ENCODE results near the gene THAP11.
"Not testable (repeated sequence)": the region's sequence is repeated elsewhere in the genome, so short reads cannot be mapped to it uniquely, and the experiment has no call there.

THAP11 gene

GRCh38 chr16:67834242-67834614 lies 7.9 kb upstream of the THAP11 start:
- H3K27ac ChIP-seq (ENCODE audit: low read depth, low read length): no peak overlapping the region
- peak overlapping the region; percentile 40 to 80 for H3K9ac ChIP-seq (ENCODE audit: low read depth in 1 of 2, low read length in 2 of 2)
- H3K4me3 ChIP-seq (ENCODE audit: low read depth in 1 of 2, low read length in 2 of 2): peak overlapping the region; percentile 83 to 87

GRCh38 chr16:67837190-67837589 lies 4.9 kb upstream of the THAP11 start:
- not testable (repeated sequence) for H3K36me3 ChIP-seq (ENCODE audit: control insufficient read depth in 1 of 2, insufficient read depth in 2 of 2, low read length in 2 of 2); H3K27ac ChIP-seq (ENCODE audit: low read depth, low read length); H3K4me3 ChIP-seq (ENCODE audit: low read depth in 1 of 2, low read length in 2 of 2)

More at GRCh38 chr16:67834242-67834614, 7.9 kb upstream of the THAP11 start:
- Histone ChIP-seq H3K9me3 (ENCODE audit: control insufficient read depth in 1 of 2, low read length in 2 of 2) (no peaks in the 10 kb centered on the region), H3K27me3 (ENCODE audit: control insufficient read depth in 1 of 2, insufficient read depth in 2 of 2, low read length in 2 of 2) (no peaks in the 10 kb centered on the region), H3K4me1 (ENCODE audit: control insufficient read depth in 1 of 2, insufficient read depth in 2 of 2, low read length in 2 of 2) (peaks cover 15 to 20% of the 10 kb centered on the region in 2 donors), H3K36me3 (ENCODE audit: control insufficient read depth in 1 of 2, insufficient read depth in 2 of 2, low read length in 2 of 2) (peaks cover 11 to 30% of the 10 kb centered on the region in 2 donors)

GRCh38 chr16:67837811-67838210 lies 4.3 kb upstream of the THAP11 start:
- Histone ChIP-seq H3K9me3 (ENCODE audit: control insufficient read depth in 1 of 2, low read length in 2 of 2) (no peaks in the 10 kb centered on the region), H3K9ac (ENCODE audit: low read depth in 1 of 2, low read length in 2 of 2) (no peak overlapping the region), H3K27ac (ENCODE audit: low read depth, low read length) (no peak overlapping the region), H3K4me1 (ENCODE audit: control insufficient read depth in 1 of 2, insufficient read depth in 2 of 2, low read length in 2 of 2) (peaks cover 9 to 19% of the 10 kb centered on the region in 2 donors), H3K36me3 (ENCODE audit: control insufficient read depth in 1 of 2, insufficient read depth in 2 of 2, low read length in 2 of 2) (no peaks in the 10 kb centered on the region), H3K4me3 (ENCODE audit: low read depth in 1 of 2, low read length in 2 of 2) (no peak overlapping the region), H3K27me3 (ENCODE audit: control insufficient read depth in 1 of 2, insufficient read depth in 2 of 2, low read length in 2 of 2) (no peaks in the 10 kb centered on the region)

More at GRCh38 chr16:67837190-67837589, 4.9 kb upstream of the THAP11 start:
- H3K4me1 ChIP-seq (ENCODE audit: control insufficient read depth in 1 of 2, insufficient read depth in 2 of 2, low read length in 2 of 2): peaks cover 15 to 24% of the 10 kb centered on the region in 2 donors
- not testable (repeated sequence) for H3K9me3 ChIP-seq (ENCODE audit: control insufficient read depth in 1 of 2, low read length in 2 of 2); H3K27me3 ChIP-seq (ENCODE audit: control insufficient read depth in 1 of 2, insufficient read depth in 2 of 2, low read length in 2 of 2); H3K9ac ChIP-seq (ENCODE audit: low read depth in 1 of 2, low read length in 2 of 2)

- Histone ChIP-seq H3K27me3 (ENCODE audit: control insufficient read depth in 1 of 2, insufficient read depth in 2 of 2, low read length in 2 of 2) (no peaks in the 10 kb centered on the region), H3K27ac (ENCODE audit: low read depth, low read length) (no peak overlapping the region), H3K9ac (ENCODE audit: low read depth in 1 of 2, low read length in 2 of 2) (peak overlapping the region; percentile 67 to 91), H3K4me3 (ENCODE audit: low read depth in 1 of 2, low read length in 2 of 2) (peak overlapping the region; percentile 91 to 96), H3K4me1 (ENCODE audit: control insufficient read depth in 1 of 2, insufficient read depth in 2 of 2, low read length in 2 of 2) (peaks cover 31 to 39% of the 10 kb centered on the region in 2 donors), H3K36me3 (ENCODE audit: control insufficient read depth in 1 of 2, insufficient read depth in 2 of 2, low read length in 2 of 2) (no peaks in the 10 kb centered on the region), H3K9me3 (ENCODE audit: control insufficient read depth in 1 of 2, low read length in 2 of 2) (no peaks in the 10 kb centered on the region)
Observed at GRCh38 chr16:67841198-67841815, 813 bp upstream of the THAP11 start.

GRCh38 chr16:67842509-67843342 lies 606 bp downstream of the THAP11 start:
- H3K9me3 ChIP-seq (ENCODE audit: control insufficient read depth in 1 of 2, low read length in 2 of 2): no peaks in the 10 kb centered on the region
- H3K27me3 ChIP-seq (ENCODE audit: control insufficient read depth in 1 of 2, insufficient read depth in 2 of 2, low read length in 2 of 2): no peaks in the 10 kb centered on the region
- H3K36me3 ChIP-seq (ENCODE audit: control insufficient read depth in 1 of 2, insufficient read depth in 2 of 2, low read length in 2 of 2): no peaks in the 10 kb centered on the region
- peak overlapping the region; percentile 91 to 96 for H3K4me3 ChIP-seq (ENCODE audit: low read depth in 1 of 2, low read length in 2 of 2)
- H3K4me1 ChIP-seq (ENCODE audit: control insufficient read depth in 1 of 2, insufficient read depth in 2 of 2, low read length in 2 of 2): peaks cover 33 to 44% of the 10 kb centered on the region in 2 donors
- H3K27ac ChIP-seq (ENCODE audit: low read depth, low read length): peak overlapping the region; percentile 100
- peak overlapping the region; percentile 81 to 91 for H3K9ac ChIP-seq (ENCODE audit: low read depth in 1 of 2, low read length in 2 of 2)

GRCh38 chr16:67843343-67843765 lies 1.2 kb downstream of the THAP11 start:
- no peaks in the 10 kb centered on the region for H3K9me3 ChIP-seq (ENCODE audit: control insufficient read depth in 1 of 2, low read length in 2 of 2)
- H3K4me1 ChIP-seq (ENCODE audit: control insufficient read depth in 1 of 2, insufficient read depth in 2 of 2, low read length in 2 of 2): peaks cover 38 to 50% of the 10 kb centered on the region in 2 donors
- no peaks in the 10 kb centered on the region for H3K27me3 ChIP-seq (ENCODE audit: control insufficient read depth in 1 of 2, insufficient read depth in 2 of 2, low read length in 2 of 2)
- H3K9ac ChIP-seq (ENCODE audit: low read depth in 1 of 2, low read length in 2 of 2): peak overlapping the region; percentile 81 to 91
- peak overlapping the region; percentile 91 to 96 for H3K4me3 ChIP-seq (ENCODE audit: low read depth in 1 of 2, low read length in 2 of 2)
- peak overlapping the region; percentile 100 for H3K27ac ChIP-seq (ENCODE audit: low read depth, low read length)
- H3K36me3 ChIP-seq (ENCODE audit: control insufficient read depth in 1 of 2, insufficient read depth in 2 of 2, low read length in 2 of 2): no peaks in the 10 kb centered on the region

GRCh38 chr16:67844497-67844896 lies 2.4 kb downstream of the THAP11 start:
- Histone ChIP-seq H3K36me3 (ENCODE audit: control insufficient read depth in 1 of 2, insufficient read depth in 2 of 2, low read length in 2 of 2) (no peaks in the 10 kb centered on the region), H3K9ac (ENCODE audit: low read depth in 1 of 2, low read length in 2 of 2) (peak overlapping the region in 1 of 2 donors; percentile 91), H3K4me3 (ENCODE audit: low read depth in 1 of 2, low read length in 2 of 2) (peak overlapping the region in 1 of 2 donors; percentile 50), H3K27me3 (ENCODE audit: control insufficient read depth in 1 of 2, insufficient read depth in 2 of 2, low read length in 2 of 2) (no peaks in the 10 kb centered on the region), H3K27ac (ENCODE audit: low read depth, low read length) (no peak overlapping the region), H3K9me3 (ENCODE audit: control insufficient read depth in 1 of 2, low read length in 2 of 2) (no peaks in the 10 kb centered on the region), H3K4me1 (ENCODE audit: control insufficient read depth in 1 of 2, insufficient read depth in 2 of 2, low read length in 2 of 2) (peaks cover 38 to 50% of the 10 kb centered on the region in 2 donors)

GRCh38 chr16:67845291-67846062 lies 3.4 kb downstream of the THAP11 start:
- H3K4me3 ChIP-seq (ENCODE audit: low read depth in 1 of 2, low read length in 2 of 2): peak overlapping the region; percentile 81 to 88

GRCh38 chr16:67846063-67846319 lies 3.9 kb downstream of the THAP11 start:
- Histone ChIP-seq H3K36me3 (ENCODE audit: control insufficient read depth in 1 of 2, insufficient read depth in 2 of 2, low read length in 2 of 2) (no peaks in the 10 kb centered on the region), H3K4me3 (ENCODE audit: low read depth in 1 of 2, low read length in 2 of 2) (peak overlapping the region; percentile 81 to 88), H3K9me3 (ENCODE audit: control insufficient read depth in 1 of 2, low read length in 2 of 2) (no peaks in the 10 kb centered on the region), H3K27ac (ENCODE audit: low read depth, low read length) (peak overlapping the region; percentile 82), H3K9ac (ENCODE audit: low read depth in 1 of 2, low read length in 2 of 2) (peak overlapping the region; percentile 76 to 81), H3K4me1 (ENCODE audit: control insufficient read depth in 1 of 2, insufficient read depth in 2 of 2, low read length in 2 of 2) (peaks cover 38 to 50% of the 10 kb centered on the region in 2 donors), H3K27me3 (ENCODE audit: control insufficient read depth in 1 of 2, insufficient read depth in 2 of 2, low read length in 2 of 2) (no peaks in the 10 kb centered on the region)

More at GRCh38 chr16:67845291-67846062, 3.4 kb downstream of the THAP11 start:
- no peaks in the 10 kb centered on the region for H3K36me3 ChIP-seq (ENCODE audit: control insufficient read depth in 1 of 2, insufficient read depth in 2 of 2, low read length in 2 of 2)
- H3K27ac ChIP-seq (ENCODE audit: low read depth, low read length): peak overlapping the region; percentile 82
- no peaks in the 10 kb centered on the region for H3K9me3 ChIP-seq (ENCODE audit: control insufficient read depth in 1 of 2, low read length in 2 of 2)
- H3K9ac ChIP-seq (ENCODE audit: low read depth in 1 of 2, low read length in 2 of 2): peak overlapping the region; percentile 76 to 81
- H3K27me3 ChIP-seq (ENCODE audit: control insufficient read depth in 1 of 2, insufficient read depth in 2 of 2, low read length in 2 of 2): no peaks in the 10 kb centered on the region
- H3K4me1 ChIP-seq (ENCODE audit: control insufficient read depth in 1 of 2, insufficient read depth in 2 of 2, low read length in 2 of 2): peaks cover 38 to 50% of the 10 kb centered on the region in 2 donors
